H1 (cell line): Measurements from ENCODE around the gene DNAH10. TPM values are rescaled to one million over a fixed set of nuclear protein-coding genes. Genes with fewer than 3 reads are reported as not detected.

ENCODE experiments used
- ATF2 ChIP-seq: IDR thresholded peaks from 2 replicates; pipeline ENCODE4 v1.6.1; 2012; ENCODE audit warnings: low read length, inconsistent platforms
- BACH1 ChIP-seq: IDR thresholded peaks from 2 replicates; pipeline ENCODE4 v1.6.1; 2012; ENCODE audit warnings: low read length, improper control_type of control experiment
- KDM4A ChIP-seq: IDR thresholded peaks from one replicate; pipeline ENCODE4 v1.7.1; 2012; ENCODE audit warnings: low read depth, mild to moderate bottlenecking, moderate library complexity, low read length, inconsistent platforms; ENCODE audit not compliant: severe bottlenecking
- RFX5 ChIP-seq: IDR thresholded peaks from 2 replicates; pipeline ENCODE4 v1.6.1; 2011; ENCODE audit warnings: low read depth, low read length, improper control_type of control experiment, borderline replicate concordance
- polyA plus RNA-seq, 7 experiments: library from polyadenylated mRNA; depleted of rRNA in 3 of 7; stranded (reverse) in 5 of 7; unstranded in 2 of 7; fragments of >200 nt in 5 of 7; fragments of 200-250 nt in 2 of 7; gene quantifications; 1 replicate in 5 of 7; 2 replicates in 1 of 7; 4 replicates in 1 of 7; pipeline versions ENCODE4 v1.2.1 to v1.2.3, GENCODE V29; 2011 to 2013; ENCODE audit warnings: missing spikeins in 2 of 7, mixed read lengths in 2 of 7
- total RNA-seq: library from RNA; stranded (reverse); fragmentation: NEBNext Ultra II Directional; extraction: Animal tissue kit (Norgen Biotek cat#: 25700); gene quantifications from 2 replicates; pipeline ENCODE4 v1.2.1, GENCODE V29; 2021

Gene DNAH10
- total and polyA plus RNA-seq, 2 of the 8 experiments (the other 6 are each of a cell fraction or from before 2014, with no cell fraction given), result 0.02 to 0.24 TPM

DNA sequence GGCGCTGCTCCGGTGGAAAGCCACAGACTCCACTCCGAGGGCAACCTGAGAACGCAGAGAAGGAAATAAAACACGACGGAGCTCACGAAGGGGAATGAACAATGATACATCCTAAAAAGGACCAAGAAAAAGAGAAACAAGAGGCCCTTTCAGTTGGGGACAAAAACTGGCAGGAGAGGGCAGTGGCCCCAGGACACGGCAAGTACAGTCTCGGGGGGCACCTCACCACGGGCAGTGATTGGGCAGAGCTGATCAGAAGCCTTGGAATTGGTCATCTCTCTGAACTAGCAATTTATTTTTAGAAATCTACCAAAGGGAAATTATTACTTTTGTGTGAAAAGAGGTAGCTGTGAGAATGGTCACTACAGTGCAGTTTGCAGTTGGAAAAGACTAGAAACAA lies 182.6 kb downstream of the DNAH10 start (continued):
- TF ChIP-seq ATF2, result no peak
- TF ChIP-seq BACH1, result no peak
- no peak for TF ChIP-seq KDM4A
- TF ChIP-seq RFX5, result no peak
